HG03039 (cell line): Measurements from ENCODE around the gene UTP11.
A peak's percentile ranks its signal among the peaks of the same experiment; 100 is the strongest.

Source experiments
- ATAC-seq: cut with Tn5 transposase; IDR thresholded peaks from one replicate; pipeline ENCODE4 v1.9.1; 2021; ENCODE audit warnings: mild to moderate bottlenecking, moderate library complexity; ENCODE audit not compliant: unreplicated experiment

The UTP11 gene

DNA sequence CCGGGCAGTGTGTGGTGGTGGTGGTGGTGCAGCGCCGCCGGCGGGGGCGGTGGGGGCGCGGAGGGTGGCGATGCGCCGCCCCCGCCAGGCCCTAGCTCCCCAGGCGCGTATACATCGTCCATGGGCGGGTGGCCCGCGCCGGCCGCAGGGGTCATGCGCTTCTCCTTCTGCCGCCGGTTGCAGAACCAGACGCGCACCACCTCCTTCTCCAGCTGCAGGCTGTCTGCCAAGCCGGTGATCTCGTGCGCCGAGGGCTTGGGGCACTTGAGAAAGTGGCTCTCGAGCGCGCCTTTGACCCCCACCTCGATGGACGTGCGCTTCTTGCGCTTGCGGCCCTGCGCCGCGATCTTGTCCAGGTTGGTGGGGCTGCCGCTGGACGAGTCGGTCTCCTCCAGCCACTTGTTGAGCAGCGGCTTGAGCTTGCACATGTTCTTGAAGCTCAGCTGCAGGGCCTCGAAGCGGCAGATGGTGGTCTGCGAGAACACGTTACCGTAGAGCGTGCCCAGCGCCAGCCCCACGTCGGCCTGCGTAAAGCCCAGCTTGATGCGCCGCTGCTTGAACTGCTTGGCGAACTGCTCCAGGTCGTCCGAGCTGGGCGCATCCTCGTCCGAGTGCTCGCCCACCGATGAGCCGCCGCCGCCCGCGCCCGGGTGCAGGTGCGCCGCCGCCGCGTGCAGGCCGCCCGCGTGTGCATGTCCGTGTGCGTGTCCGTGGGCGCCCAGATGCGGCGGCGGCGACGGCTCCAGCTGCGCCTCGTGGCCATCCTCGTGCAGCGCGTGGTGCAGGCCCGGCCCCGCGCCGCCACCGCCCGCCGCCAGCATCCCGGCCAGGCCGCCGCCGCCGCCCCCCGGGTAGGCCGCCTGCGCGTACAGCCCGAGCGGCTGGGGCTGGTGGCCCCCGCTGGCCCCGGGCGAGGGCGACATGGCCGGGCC is 33.1 kb downstream of the UTP11 start:
- peak; percentile 6 for ATAC-seq

DNA sequence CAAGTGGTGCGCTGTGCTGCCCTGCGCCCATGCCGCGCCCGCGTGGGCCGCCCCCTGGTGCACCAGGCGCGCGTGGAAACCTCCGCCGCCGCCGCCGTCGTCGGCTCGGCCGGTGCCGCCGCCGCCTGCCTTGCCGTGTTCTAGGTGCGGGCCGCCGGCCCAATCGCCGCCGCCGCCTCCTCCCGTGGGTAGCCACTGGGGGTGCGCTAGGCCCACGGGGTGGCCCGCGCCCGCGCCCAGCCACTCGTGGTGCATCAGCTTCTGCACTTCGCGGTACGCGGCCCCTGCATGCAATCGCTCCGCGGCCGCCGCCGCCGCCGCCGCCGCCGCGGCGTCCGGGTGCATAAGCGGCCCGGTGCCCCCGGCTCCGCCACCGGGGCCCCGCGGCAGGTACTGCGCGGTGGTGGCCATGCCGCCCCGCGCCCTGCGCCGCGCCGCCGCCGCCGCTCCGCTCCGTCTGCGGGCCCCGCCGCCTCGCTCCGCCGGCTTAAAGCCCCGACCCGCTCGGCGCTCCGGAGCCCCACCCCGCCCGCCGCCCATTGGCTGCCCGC is 33.9 kb downstream of the UTP11 start, which contains the start of gene POU3F1:
POU3F1 (minus strand) TSS at position 461 of the 551 bp plus-strand sequence; CDS start at position 411, 50 bp downstream.
- peak; percentile 15 for ATAC-seq

DNA sequence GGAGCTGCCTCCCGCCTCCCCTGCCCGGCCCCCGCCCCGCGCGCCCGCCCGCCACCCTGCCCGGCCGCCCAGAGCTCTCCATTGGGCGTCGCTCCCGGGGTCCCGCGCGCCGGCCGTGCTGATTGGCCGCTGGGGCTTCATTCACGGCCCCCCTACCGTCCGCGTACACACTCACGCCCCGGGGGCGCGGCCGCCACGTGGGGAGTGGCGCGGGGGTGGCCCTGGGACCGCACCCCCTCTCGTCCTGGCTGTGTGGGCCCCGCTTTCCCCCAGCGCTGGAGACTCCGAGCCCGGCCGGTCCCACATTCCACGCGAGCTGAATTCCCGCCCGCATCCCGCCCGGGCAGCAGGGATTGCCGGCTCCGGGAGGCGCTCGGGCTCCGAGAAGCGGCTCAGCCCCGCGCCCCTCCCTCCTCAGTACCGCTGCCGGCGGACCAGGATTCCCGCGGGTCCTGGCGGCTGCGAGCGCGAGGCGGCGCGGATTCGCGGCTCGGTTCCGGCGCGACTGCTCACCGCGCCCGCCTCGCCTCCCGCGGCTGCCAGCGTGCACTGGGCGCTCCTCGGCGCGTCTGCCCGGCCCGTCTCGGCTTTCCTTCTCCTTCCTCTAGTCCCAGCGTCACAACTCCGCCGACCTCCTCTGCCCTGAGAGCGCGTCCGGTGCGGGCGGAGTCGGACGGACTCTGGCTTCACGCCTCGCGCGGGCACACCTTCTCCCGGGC is 34.5 kb downstream of the UTP11 start:
- ATAC-seq: peak; percentile 52

DNA sequence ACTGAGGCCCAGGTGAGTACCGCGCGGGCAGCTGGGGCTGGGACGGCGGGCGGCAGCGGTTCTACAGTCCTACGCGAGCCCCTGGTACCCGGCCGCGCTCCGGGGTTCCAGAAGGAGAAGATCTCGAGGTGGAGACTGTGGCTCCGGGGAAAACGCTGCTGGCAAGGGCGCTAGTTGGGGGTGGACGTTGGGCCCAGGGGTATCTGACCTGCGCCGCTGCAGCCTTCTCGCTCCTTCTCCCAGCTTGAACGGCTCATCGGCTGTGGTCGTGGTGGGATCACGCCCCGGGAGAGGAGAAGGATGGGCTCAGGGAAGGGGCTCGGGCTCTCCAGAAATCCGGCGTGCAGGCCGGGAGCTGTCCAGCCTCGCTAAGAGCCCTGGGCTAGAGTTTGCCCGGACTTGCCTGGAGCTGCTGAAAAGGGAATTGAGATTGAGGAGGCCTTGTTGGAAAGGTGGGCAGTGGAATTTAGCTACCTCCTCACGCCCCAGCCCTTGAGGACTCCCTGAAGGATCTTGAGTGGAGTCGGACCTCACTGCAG is 35.1 kb downstream of the UTP11 start:
- no peak for ATAC-seq

DNA sequence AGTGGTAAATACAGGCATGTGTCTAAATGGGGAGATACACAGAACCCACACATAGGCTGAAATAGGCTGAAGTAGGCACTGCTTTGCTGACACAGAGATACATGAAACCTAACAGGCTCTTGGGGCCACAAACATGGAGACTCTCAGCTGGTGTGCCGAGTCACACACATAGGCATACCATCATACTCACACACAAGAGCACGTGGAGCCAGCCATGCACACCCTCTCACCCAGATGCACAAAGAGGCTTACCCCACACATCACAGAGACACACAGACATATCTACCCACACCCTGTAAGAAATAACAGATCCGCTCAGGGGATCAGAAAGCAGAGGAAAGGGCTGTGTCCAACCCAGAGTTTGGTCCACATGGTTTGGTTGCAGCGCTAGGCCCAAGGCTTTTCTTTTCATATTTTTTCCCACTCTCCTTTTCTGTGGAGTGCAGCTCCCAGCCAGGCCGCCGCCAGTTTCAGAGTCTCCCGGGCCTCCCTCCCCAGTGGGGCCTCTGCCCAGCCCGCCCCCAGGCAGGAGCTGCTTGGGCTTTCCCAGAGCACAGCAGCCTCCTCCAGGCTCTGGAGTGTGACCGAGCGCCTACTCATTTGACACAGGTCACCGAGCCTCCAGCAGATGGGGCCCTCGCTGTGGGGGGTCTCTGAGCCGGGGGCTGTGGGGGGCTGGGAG is 38.0 kb downstream of the UTP11 start:
- no peak for ATAC-seq

DNA sequence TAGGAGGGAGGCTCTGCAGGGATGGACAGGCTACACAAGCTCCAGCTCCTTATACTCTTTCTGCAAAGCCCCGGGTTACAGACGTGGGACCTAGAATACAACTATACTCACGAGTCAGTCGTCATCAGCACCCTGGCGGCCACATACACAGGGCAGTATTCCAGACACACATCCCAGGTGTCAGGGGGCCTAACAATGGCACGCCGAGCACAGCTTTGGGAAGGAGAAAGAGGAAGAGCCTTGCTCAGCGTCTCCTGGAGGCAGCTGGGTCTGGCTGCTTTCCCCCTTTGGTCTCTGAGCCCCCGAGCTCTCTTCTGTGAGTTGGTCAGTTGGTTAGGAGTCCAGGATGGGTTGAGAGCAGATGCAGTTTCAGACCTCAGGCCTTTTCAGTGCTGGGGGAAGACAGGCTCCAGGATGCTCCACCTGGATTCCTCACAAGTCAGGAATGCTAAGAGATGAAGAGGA is 38.6 kb downstream of the UTP11 start:
- no peak for ATAC-seq

DNA sequence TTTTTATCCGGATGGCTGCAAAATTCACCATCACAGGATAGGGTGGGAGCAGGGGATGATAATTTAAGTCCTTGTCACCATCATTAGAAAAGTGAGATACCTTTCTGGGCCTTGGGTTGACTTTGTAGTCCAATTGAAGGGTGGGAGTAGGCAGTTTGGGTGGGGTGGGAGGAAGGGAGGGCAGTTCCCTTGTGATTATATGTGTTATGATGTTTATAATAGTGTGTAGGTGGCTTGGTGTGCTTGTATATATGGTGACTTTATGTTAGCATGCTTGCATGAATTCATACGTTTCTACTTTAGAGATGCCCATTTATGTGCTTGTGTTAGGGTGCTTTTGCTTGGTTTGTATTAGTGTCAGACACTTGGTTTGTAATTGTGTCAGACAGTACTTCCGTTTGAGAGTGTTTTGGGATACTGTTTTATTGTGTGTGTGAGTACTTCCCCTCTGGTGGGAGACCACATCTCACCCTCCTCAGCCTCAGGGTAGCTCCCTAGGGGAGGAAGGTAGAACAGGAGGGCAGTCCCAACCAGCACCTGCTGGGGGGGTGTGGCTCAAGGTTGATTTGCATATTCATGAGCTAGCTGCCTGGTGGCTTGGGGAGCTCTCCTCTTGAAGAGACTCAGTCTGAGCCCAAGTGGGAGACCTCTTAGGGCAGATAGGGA is 40.3 kb downstream of the UTP11 start:
- no peak for ATAC-seq

DNA sequence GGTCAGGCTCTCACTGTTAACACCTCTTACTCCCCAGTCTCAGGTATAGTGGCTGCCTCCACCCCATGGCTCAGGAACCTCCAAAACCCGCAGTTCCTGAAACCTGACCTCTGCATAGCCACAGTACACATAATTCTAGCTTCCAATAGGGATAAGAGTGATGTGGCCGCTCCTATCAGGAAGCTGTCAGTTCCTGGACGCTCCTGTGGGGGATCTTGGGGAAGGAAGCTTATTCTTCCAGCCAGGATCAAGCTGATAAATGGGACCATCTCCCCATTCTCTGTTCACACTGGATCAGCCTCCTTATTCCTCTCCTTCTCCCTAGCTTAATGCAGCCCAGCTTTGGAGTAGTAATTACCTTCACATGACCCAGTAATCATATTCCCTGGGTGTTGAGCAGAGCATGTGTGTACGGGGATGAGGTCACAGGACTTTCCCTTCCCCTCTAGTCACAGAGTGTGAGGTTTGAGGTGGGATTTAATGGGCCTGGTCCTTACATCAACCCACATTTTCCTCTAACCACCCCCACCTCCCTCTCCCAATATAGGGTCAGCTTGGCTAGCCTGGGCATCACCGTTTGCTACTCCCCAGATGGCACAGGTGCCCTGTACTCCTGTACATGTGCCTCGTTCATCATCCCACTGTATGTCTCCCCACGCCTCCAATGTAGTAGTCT is 41.0 kb downstream of the UTP11 start:
- no peak for ATAC-seq

DNA sequence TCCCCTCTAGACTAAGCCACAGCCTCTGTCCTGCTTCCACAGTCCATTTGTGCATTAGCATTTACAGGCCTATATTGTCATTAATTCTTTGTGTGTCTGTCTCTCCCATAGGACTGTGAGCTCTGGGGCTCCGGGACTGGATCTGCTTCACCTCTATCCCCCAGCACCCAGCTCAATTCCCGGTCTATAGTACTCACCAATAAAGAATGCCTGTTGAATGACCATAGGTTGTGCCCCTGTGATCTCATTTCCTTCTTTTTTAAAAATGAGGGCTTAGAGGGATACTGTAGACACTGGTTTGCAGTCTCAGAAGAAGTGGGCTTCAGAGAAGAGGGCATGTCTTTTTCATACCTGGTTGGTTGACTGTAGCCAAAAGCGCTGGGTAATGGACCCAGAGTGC is 42.9 kb downstream of the UTP11 start:
- no peak for ATAC-seq

DNA sequence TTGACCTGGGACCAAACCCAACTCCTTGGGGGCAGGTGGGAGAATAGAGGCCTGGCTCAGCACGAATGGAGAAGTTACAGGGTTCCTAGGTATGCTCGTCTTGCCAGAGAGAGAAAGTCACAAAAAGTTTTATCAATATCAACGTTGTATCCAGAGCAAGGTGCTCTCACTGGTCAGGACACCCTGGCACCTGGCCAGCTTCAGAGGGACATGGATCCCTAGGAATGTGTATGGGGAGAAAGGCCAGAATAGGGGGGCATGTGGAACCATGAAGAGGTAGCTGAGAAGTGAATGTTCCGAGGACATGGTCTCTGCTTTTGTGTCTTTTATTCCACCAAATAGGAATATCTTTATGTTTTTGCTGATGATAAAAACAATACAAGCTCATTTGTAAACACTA is 43.4 kb downstream of the UTP11 start:
- ATAC-seq: no peak

DNA sequence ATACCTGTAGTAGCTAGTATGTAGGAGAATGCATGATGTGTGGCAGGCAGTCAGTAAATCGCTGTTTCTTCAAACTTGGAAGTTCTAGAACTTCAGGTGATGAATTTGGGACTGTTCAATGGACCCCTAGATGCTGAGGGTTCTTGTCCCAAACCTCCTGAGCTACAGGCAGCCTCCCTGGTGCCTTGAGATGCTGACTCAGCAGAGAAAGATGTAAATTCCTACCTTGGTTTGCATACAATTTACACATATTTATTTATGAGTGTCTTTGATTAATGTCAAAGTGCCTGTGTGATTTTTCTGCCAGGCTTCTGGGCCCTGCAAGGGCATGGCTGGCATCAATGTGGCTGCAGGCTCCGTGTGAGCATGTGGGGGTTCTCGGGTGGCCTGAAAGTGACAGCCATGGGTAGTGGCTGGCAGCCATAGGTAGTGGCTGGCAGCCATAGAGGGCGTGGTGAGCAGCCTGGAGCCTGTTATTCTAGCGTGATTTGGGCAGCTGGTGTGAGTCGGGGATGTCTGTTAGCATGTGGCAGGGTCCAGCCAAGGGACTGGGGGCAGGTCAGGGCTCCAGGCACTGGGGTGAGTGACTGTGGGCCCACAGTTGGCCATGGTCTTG is 47.2 kb downstream of the UTP11 start:
- no peak for ATAC-seq

DNA sequence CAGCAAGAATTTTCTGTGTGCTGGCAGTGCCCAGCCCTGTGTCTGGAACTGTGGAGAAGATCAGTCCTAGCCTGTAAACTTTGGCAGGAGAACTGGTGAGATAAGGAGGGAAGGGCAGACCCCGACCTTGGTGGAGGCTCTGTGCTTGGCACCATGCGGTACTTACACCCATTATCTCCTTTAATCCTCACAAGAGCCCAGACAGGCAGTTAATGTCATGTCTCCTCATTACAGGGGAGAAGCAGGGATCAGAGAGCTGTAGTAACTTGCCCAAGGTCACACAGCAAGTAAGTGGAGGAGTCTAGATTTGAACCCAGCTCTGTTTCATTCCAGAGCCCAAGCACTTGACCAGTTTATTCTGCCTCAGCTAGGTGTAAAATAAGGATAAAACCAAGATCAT is 48.0 kb downstream of the UTP11 start:
- ATAC-seq: no peak

DNA sequence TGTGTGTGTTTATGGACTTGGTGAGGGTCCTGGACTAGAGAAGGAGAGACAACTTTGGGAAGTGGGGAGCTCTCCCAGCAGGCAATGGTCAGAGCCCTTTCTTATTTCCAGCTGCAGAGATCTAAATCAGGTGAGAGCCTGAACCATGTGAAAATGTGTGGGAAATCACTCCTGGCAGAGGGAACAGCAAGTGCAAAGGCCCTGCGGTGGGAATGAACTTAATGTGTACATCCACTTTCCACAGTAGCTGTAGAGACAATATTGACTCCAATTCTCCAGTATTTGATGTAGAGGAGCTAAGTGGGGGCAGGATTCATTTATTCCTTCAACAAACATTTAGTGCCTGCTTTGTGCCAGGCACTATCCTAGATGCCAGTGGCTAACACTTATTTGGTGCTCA is 48.8 kb downstream of the UTP11 start:
- no peak for ATAC-seq

DNA sequence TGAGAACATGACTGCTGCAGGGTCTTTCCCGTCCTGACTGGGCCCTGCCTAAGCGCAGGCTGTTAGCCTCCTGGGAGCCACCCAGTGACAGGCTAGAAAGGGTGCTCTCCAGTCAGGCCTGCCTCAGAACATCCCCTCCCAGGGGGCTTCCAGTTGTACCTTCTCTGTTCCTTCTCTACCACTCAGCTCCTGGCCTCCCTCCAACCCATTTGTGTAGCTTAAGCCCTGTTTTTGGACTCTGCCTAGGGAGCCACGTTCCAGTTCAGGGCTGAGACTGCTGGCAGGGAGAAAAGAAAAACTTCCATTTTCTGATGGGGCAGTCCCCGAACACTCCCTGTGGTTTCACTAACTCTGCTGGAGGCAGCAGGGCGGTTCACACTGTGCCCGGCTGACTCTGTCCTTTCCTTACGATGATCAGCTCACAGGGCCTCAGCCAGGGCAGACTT is 49.4 kb downstream of the UTP11 start:
- ATAC-seq: peak; percentile 54

DNA sequence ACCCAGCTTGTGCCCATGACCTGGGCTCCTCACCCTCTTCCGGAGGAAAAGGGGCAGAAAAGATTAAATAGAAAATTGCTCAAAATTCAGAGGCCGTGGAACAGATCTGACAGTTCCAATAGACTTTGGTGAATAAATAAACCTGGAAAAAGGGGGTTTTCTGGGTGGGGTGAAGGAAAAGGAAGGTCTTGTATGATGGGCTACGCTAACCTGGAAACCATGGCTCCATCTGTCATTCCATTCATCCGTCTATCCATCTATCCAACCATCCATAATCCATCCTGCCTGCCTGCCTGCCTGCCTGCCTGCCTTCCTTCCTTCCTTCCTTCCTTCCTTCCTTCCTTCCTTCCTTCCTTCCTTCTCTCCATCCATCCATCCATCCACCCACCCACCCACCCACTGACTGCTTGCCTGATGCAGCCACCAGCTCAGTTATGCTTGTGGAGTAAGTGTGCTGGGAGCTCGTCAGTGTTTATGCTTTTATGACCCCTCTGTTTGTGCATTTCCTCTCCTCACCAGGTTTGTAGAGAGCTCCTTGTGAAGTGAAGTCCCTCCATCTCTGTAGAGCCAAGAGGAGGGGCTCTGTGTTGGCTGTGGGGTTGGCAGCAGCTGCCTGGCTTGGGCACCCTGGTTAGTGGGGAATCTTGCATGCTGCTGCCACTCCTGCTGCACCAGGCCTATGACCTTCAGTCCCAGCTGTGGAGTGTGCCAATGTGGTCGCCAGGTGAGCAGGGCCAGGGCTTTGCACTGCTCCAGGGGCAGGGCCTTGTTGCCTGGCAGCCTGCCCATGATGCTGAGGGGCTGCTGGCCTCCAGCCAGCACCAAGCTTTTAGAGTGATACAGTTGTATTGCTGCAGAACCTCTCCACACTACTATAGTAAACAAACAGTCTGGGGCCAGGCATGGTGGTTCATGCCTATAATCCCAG is 50.1 kb downstream of the UTP11 start:
- no peak for ATAC-seq

DNA sequence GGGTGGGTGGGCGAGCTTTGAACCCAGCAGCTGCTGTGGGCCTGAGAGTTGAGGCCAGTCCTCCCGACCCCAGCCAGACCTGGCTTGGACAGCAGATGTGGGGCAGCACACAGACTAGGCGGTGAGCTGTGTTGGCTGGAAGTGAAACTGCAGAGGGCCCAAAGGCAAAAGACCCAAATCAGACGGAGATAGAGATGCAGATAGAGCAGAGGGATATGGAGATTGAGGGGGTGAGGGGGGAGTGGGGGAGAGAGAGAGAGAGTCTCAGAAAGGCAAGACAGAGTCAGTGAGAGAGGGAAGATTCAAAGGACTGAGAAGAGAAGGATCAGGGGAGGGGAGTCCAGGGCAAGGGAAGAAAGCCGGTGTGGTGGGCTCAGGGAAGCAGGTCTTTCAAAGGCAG is 51.1 kb downstream of the UTP11 start:
- ATAC-seq: no peak

DNA sequence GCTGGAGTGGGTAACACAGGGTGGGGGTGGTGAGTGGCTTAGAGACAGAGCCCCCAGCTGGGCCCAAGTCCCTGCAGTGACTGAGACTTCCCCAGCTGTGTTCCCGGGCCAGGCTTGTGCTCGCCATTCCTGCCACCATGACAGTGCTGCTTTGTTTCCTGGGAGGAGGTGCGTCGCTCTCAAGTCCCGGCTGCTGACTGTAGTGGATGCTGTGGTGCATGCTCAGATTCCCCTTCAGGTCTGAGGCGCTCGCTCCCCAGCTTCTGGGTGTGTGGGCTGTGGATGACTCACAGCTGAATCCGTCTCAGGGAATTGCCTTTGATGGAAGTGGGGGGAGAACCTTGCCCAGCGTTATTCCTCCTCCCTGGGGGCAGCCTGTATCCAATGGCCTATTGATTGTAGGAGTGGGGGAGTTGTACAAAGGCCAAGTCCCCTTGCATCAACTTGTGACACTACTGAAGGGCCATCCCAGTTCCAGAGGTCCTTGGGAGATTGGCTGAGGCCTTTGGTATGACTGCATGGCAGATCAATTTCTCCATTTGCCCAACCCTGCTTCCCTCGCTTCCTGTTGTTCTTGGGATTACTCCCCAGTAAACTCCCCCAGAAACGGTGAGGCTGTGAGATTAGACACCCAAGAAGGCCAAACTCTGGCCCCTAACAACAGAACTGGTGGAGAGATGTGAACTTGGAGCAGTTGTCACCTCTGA is 51.8 kb downstream of the UTP11 start:
- ATAC-seq: no peak
